Peyer's patch (tissue), 4 donors: ENCODE measurements around the gene RPL18. TPM values are rescaled to one million over a fixed set of nuclear protein-coding genes. Genes with fewer than 3 reads are reported as not detected.

Experiments used
- DNase-seq, 3 donors: peaks; one replicate each; pipeline ENCODE4 v3.0.0-alpha.2; 2017 to 2019
- H3K27ac ChIP-seq, 4 donors: fragments of 200-600 bp; sonication (generic); one replicate each; pipeline ENCODE4 v1.5.1; 2016 to 2019
- H3K27me3 ChIP-seq, 2 donors: fragments of 200-600 bp; sonication (generic); one replicate each; pipeline ENCODE4 v1.5.1; 2019
- H3K36me3 ChIP-seq, 3 donors: fragments of 200-600 bp; sonication (generic); one replicate each; pipeline ENCODE4 v1.5.1; 2016 to 2019
- H3K4me1 ChIP-seq, 4 donors: fragments of 200-600 bp; sonication (generic); one replicate each; pipeline ENCODE4 v1.5.1; 2016 to 2019
- H3K4me3 ChIP-seq, 4 donors: fragments of 200-600 bp; sonication (generic); 1 replicate in 3 of 4; 2 replicates in 1 of 4; pipeline ENCODE4 v1.5.1; 2016 to 2019; ENCODE audit warnings: mild to moderate bottlenecking in 1 of 4
- H3K9me3 ChIP-seq, 4 donors: fragments of 200-600 bp; sonication (generic); one replicate each; pipeline ENCODE4 v1.5.1; 2016 to 2019; ENCODE audit warnings: mild to moderate bottlenecking in 1 of 4
- POLR2A ChIP-seq, 2 donors: fragments of 450-650 bp; IDR thresholded peaks; one replicate each; pipeline ENCODE4 v1.5.1; 2017; ENCODE audit warnings: antibody characterized with exemption in 2 of 2, mild to moderate bottlenecking in 2 of 2, moderate library complexity in 2 of 2
- total RNA-seq, 4 donors: library from RNA; depleted of rRNA; stranded (reverse); fragments of >200 nt; gene quantifications; one replicate each; pipeline ENCODE4 v1.1.0, GENCODE V29; 2016
- TF ChIP-seq, protein P1 (sequence below), 6 experiments: fragments of 450-650 bp in 4 of 6; fragments of 200-600 bp in 2 of 6; sonication (generic) in 1 of 6; IDR thresholded peaks; one replicate each; pipeline ENCODE4 v1.5.1; 2017 to 2019; ENCODE audit warnings: antibody characterized with exemption in 6 of 6, mild to moderate bottlenecking in 3 of 6, moderate library complexity in 1 of 6

Gene RPL18
- total RNA-seq, 4 donors from 2014 or later, result 1,077 to 1,595 (median 1,505) TPM

DNA sequence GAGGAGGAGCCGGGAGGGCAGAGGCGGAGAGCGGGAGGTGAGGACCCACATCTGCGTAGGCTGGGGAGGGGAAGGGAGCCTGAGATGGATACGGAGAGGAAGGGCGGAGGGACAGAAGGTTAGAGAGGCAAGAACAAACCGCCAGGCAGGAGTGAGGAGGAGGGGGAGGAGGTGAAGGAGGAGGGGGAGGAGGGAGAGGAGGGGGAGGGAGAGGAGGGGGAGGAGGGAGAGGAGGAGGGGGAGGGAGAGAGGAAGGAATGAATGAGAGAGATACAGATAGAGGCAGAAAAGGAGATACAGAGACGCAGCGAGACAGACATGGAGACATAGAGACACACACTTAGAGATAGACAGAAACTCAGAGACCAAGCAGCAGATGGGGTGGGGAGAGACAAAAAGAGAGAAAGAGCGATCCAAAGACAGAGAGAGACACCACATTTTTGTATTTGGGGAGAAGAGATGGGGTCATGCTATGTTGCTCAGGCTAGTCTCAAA lies 27.8 kb upstream of the RPL18 start:
- Histone ChIP-seq H3K4me3 (peak overlapping the region; percentile 40 to 59 (median 56)), H3K27ac (peak overlapping the region; percentile 72 to 94 (median 84))

DNA sequence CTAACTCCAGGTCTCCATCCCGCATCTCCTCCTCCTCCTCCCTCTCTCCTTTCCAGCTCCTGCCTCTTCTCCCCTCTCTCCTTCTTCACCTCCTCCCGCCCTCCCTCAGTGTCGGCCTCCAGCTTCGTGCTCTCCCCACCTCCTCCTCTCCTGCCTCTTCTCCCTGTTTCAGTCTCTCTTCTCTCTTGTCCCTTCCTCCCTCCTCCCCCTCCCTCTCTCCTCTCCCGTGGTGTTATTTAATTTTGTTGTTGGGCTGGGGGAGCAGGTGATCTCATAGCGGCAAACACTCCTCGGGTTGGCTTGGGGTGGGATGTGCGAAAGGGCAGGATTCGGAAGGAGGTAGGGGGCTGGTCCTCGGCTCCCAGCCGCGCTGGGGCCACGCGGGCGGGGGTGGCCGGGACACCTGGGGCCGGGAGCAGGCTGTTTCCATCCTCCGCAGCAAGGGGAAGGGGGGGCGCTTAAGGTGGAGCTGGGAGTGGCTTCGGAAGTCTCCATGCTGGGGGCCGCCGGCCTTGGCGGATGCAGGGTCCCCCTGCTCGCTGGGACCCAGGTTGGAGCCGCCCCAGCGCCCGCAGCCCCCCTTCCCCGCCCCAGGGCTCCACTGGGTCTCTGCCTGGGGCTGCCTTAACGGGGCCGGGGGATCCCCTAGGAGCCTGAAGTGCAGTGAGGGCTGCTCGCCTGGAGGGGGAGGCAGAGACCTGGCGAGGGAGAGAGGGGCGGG lies 27.2 kb upstream of the RPL18 start, which contains the start of gene CA11:
Gene CA11, minus strand, starts transcription at position 187 of the 721 bp plus-strand sequence. CDS start 555 bp downstream, outside the sequence.
- Histone ChIP-seq H3K4me1 (peaks cover 0 to 20% (median 0%) of the 10 kb centered on the region in 4 donors), H3K9me3 (no peaks in the 10 kb centered on the region), H3K36me3 (no peaks in the 10 kb centered on the region), H3K27ac (peak within 1 kb of the TSS; percentile 72 to 94 (median 84)), H3K27me3 (no peaks in the 10 kb centered on the region), H3K4me3 (peak within 1 kb of the TSS; percentile 40 to 59 (median 56))
- peak; percentile 92 to 95 (median 92) for DNase-seq
- TF ChIP-seq POLR2A (IDR thresholded peaks at IDR 0.05), result peak in 1 of 2 donors; percentile 12
- TF ChIP-seq, protein P1, sequence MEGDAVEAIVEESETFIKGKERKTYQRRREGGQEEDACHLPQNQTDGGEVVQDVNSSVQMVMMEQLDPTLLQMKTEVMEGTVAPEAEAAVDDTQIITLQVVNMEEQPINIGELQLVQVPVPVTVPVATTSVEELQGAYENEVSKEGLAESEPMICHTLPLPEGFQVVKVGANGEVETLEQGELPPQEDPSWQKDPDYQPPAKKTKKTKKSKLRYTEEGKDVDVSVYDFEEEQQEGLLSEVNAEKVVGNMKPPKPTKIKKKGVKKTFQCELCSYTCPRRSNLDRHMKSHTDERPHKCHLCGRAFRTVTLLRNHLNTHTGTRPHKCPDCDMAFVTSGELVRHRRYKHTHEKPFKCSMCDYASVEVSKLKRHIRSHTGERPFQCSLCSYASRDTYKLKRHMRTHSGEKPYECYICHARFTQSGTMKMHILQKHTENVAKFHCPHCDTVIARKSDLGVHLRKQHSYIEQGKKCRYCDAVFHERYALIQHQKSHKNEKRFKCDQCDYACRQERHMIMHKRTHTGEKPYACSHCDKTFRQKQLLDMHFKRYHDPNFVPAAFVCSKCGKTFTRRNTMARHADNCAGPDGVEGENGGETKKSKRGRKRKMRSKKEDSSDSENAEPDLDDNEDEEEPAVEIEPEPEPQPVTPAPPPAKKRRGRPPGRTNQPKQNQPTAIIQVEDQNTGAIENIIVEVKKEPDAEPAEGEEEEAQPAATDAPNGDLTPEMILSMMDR (IDR thresholded peaks at IDR 0.05), result peak; percentile 82 to 98 (median 94)

More for the DNA sequence above, 27.8 kb upstream of the RPL18 start:
- Histone ChIP-seq H3K4me1 (peaks cover 0 to 20% (median 0%) of the 10 kb centered on the region in 4 donors), H3K27me3 (no peaks in the 10 kb centered on the region), H3K36me3 (no peaks in the 10 kb centered on the region), H3K9me3 (no peaks in the 10 kb centered on the region)
- DNase-seq, result no peak
- TF ChIP-seq, protein P1 (IDR thresholded peaks at IDR 0.05), result no peak
- no peak for TF ChIP-seq POLR2A (IDR thresholded peaks at IDR 0.05)

DNA sequence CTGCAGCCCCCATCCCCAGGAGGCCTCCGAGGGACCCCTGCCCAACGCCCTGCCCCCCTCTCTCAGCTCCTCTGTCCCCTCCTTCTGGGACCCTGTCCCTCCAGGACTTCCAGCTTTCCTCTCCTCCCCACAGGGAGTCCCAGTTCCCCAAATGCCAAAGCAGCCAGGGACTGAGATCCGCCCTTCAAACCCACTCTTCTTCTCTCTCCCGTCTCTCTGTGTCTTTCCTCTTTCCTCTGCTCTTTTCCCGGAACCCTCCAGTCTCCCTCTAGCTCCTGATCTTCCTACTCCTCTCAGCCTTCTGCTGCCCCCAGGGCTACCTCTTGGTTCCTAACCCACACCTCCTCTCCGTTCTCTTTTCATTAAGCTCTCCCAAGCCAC lies 26.6 kb upstream of the RPL18 start:
- H3K27ac ChIP-seq, result peak overlapping the region; percentile 72 to 94 (median 84)
- TF ChIP-seq, protein P1 (IDR thresholded peaks at IDR 0.05), result no peak
- no peak for TF ChIP-seq POLR2A (IDR thresholded peaks at IDR 0.05)
- no peaks in the 10 kb centered on the region for H3K9me3 ChIP-seq
- DNase-seq, result no peak
- H3K27me3 ChIP-seq, result no peaks in the 10 kb centered on the region
- H3K4me3 ChIP-seq, result peak overlapping the region; percentile 40 to 59 (median 56)
- H3K4me1 ChIP-seq, result peaks cover 0 to 20% (median 0%) of the 10 kb centered on the region in 4 donors
- H3K36me3 ChIP-seq, result no peaks in the 10 kb centered on the region

DNA sequence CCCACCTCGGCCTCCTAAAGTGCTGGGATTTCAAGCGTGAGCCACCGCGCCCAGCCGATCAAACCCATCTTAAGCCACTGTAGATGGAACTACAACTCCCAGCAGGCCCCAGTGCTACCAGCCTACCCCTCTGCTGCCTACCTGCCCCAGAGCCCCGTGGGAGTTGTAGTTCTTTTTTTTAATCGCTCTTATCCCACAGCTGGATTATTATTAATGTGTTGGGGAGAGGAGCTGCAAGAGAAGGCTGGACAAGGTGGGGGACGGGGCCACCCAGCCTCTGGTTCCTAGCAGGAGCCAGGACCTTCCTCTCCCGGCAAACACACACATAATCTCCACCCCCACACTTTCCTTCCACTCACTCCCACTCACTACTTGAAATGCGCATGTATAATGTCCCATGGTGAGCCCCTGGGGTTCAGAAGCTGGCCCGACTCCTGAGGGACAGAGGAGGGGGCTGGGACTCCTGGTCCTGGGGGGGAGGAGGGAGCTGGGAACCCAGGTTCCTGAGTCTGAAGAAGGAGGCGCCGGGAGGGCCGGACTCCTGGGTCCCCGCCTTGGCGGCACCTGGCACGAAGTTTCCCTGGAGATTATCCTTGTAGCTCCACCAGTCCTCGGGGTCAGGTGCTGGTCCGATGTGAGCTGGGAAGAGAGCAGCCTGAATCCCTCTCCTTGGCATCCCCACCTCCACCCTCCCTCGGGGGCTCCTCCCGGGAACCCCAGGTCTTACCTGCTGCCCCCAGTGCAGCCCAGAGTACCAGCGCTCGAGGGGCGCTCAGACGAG lies 26.1 kb upstream of the RPL18 start:
- Histone ChIP-seq H3K27me3 (no peaks in the 10 kb centered on the region), H3K4me3 (peak overlapping the region; percentile 40 to 59 (median 56)), H3K27ac (peak overlapping the region; percentile 72 to 94 (median 84)), H3K9me3 (no peaks in the 10 kb centered on the region), H3K4me1 (peaks cover 0 to 20% (median 0%) of the 10 kb centered on the region in 4 donors), H3K36me3 (no peaks in the 10 kb centered on the region)
- no peak for TF ChIP-seq POLR2A (IDR thresholded peaks at IDR 0.05)
- TF ChIP-seq, protein P1 (IDR thresholded peaks at IDR 0.05), result no peak
- peak; percentile 63 to 90 (median 83) for DNase-seq

DNA sequence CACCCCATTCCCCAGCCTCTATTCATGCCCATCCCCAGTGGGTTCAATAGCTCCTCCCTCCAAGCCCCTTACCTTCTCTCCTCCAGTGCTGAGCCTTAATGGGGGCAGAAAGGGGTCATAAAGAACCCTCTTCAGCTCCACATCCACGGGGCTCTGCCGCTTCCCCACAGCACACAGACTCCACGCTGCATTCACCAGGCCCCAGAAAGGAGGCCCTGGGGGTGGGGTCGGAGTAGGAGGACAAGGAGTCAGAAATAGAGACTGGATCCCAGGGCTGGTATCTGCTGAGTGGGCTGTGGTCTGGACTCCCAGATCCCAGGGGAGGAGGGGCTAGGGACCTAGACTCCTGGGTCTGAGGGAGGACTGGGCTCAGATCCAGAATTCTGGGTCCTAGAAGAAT lies 25.4 kb upstream of the RPL18 start:
- Histone ChIP-seq H3K27me3 (no peaks in the 10 kb centered on the region), H3K4me1 (peaks cover 0 to 25% (median 0%) of the 10 kb centered on the region in 4 donors), H3K9me3 (no peaks in the 10 kb centered on the region), H3K36me3 (no peaks in the 10 kb centered on the region), H3K27ac (peak overlapping the region in 1 of 4 donors; percentile 94), H3K4me3 (no peak overlapping the region)
- TF ChIP-seq, protein P1 (IDR thresholded peaks at IDR 0.05), result no peak
- TF ChIP-seq POLR2A (IDR thresholded peaks at IDR 0.05), result no peak
- DNase-seq, result no peak
